Measurements from ENCODE around the gene PCDHA12.

DNA sequence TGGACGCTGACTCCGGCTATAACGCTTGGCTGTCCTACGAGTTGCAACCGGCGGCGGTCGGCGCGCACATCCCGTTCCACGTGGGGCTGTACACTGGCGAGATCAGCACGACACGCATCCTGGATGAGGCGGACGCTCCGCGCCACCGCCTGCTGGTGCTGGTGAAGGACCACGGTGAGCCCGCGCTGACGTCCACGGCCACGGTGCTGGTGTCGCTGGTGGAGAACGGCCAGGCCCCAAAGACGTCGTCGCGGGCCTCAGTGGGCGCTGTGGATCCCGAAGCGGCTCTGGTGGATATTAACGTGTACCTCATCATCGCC is 2.1 kb downstream of the PCDHA12 start:
- TF ChIP-seq, protein P1, sequence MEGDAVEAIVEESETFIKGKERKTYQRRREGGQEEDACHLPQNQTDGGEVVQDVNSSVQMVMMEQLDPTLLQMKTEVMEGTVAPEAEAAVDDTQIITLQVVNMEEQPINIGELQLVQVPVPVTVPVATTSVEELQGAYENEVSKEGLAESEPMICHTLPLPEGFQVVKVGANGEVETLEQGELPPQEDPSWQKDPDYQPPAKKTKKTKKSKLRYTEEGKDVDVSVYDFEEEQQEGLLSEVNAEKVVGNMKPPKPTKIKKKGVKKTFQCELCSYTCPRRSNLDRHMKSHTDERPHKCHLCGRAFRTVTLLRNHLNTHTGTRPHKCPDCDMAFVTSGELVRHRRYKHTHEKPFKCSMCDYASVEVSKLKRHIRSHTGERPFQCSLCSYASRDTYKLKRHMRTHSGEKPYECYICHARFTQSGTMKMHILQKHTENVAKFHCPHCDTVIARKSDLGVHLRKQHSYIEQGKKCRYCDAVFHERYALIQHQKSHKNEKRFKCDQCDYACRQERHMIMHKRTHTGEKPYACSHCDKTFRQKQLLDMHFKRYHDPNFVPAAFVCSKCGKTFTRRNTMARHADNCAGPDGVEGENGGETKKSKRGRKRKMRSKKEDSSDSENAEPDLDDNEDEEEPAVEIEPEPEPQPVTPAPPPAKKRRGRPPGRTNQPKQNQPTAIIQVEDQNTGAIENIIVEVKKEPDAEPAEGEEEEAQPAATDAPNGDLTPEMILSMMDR (IDR thresholded peaks at IDR 0.05 in 4 of 5, conservative IDR thresholded peaks at IDR 0.05 in 1 of 5), result no peak
- TF ChIP-seq POLR2A (IDR thresholded peaks at IDR 0.05), result no peak
